HG03066 (cell line): ENCODE results near the gene BCHE.
"Not testable (repeated sequence)": the region's sequence is repeated elsewhere in the genome, so short reads cannot be mapped to it uniquely, and the experiment has no call there.

ENCODE experiments used
- ATAC-seq: cut with Tn5 transposase; IDR thresholded peaks from one replicate; pipeline ENCODE4 v1.9.1; 2021; ENCODE audit warnings: low read depth; ENCODE audit not compliant: unreplicated experiment

The BCHE gene

GRCh38 chr3:165817160-165817709 is 20.0 kb downstream of the BCHE start:
- no peak for ATAC-seq

- no peak for ATAC-seq
Measured at GRCh38 chr3:165816209-165816608, 21.0 kb downstream of the BCHE start.

GRCh38 chr3:165815682-165816081 is 21.5 kb downstream of the BCHE start:
- ATAC-seq = no peak

- ATAC-seq = no peak
Measured at GRCh38 chr3:165814380-165814779, 22.8 kb downstream of the BCHE start.

- ATAC-seq = not testable (repeated sequence)
Measured at GRCh38 chr3:165807937-165808336, 29.3 kb downstream of the BCHE start.

- ATAC-seq = peak; percentile 80
Measured at GRCh38 chr3:165805946-165806561, 31.2 kb downstream of the BCHE start.

- no peak for ATAC-seq
Measured at GRCh38 chr3:165803471-165803870, 33.8 kb downstream of the BCHE start.

GRCh38 chr3:165800970-165801369 is 36.3 kb downstream of the BCHE start:
- ATAC-seq = peak; percentile 46

- no peak for ATAC-seq
Measured at GRCh38 chr3:165799026-165799425, 38.2 kb downstream of the BCHE start.

GRCh38 chr3:165797551-165797950 is 39.7 kb downstream of the BCHE start:
- no peak for ATAC-seq

GRCh38 chr3:165796701-165797100 is 40.5 kb downstream of the BCHE start:
- ATAC-seq = no peak

- no peak for ATAC-seq
Measured at GRCh38 chr3:165788531-165788930, 48.7 kb downstream of the BCHE start.

- no peak for ATAC-seq
Measured at GRCh38 chr3:165786013-165786412, 51.2 kb downstream of the BCHE start.

GRCh38 chr3:165784337-165784736 is 52.9 kb downstream of the BCHE start:
- ATAC-seq = no peak

- no peak for ATAC-seq
Measured at GRCh38 chr3:165783383-165783782, 53.8 kb downstream of the BCHE start.

- no peak for ATAC-seq
Measured at GRCh38 chr3:165778891-165779290, 58.3 kb downstream of the BCHE start.

GRCh38 chr3:165778456-165778855 is 58.8 kb downstream of the BCHE start:
- no peak for ATAC-seq

- ATAC-seq = no peak
Measured at GRCh38 chr3:165775824-165776223, 61.4 kb downstream of the BCHE start.

GRCh38 chr3:165770781-165771180 is 66.4 kb downstream of the BCHE start:
- no peak for ATAC-seq

- ATAC-seq = no peak
Measured at GRCh38 chr3:165768680-165769079, 68.5 kb downstream of the BCHE start.

GRCh38 chr3:165759041-165759440 is 78.2 kb downstream of the BCHE start:
- ATAC-seq = no peak

- no peak for ATAC-seq
Measured at GRCh38 chr3:165755571-165755970, 81.7 kb downstream of the BCHE start.
